Measurements from ENCODE around the gene KCNMA1. TPM values are rescaled to one million over a fixed set of nuclear protein-coding genes. Genes with fewer than 3 reads are reported as not detected.

The KCNMA1 gene
- total and polyA plus RNA-seq, 9 of the 15 experiments (the other 6 are each of a cell fraction or from before 2014, with no cell fraction given), result 0.01 to 0.95 (median 0.15) TPM; not detected in 4

GRCh38 chr10:77099136-77099535, 538.5 kb downstream of the KCNMA1 start:
- WGBS (ENCODE audit: insufficient coverage, low coverage, missing lambda C conversion rate), result 0% methylated on average over 5 of the region's 5 CpGs
- CTCF ChIA-PET (ENCODE audit: low intra/inter-chr PET ratio), result no interaction called here
- no peak for TF ChIP-seq ZNF316 (IDR thresholded peaks at IDR 0.05)
- TF ChIP-seq, protein P1, sequence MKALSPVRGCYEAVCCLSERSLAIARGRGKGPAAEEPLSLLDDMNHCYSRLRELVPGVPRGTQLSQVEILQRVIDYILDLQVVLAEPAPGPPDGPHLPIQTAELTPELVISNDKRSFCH (CRISPR knock-in tag; IDR thresholded peaks at IDR 0.05), result no peak
- TF ChIP-seq, protein P1 (tag; IDR thresholded peaks at IDR 0.05), result no peak
- TF ChIP-seq HDAC1 (IDR thresholded peaks at IDR 0.05), result no peak
- TF ChIP-seq, protein P2, sequence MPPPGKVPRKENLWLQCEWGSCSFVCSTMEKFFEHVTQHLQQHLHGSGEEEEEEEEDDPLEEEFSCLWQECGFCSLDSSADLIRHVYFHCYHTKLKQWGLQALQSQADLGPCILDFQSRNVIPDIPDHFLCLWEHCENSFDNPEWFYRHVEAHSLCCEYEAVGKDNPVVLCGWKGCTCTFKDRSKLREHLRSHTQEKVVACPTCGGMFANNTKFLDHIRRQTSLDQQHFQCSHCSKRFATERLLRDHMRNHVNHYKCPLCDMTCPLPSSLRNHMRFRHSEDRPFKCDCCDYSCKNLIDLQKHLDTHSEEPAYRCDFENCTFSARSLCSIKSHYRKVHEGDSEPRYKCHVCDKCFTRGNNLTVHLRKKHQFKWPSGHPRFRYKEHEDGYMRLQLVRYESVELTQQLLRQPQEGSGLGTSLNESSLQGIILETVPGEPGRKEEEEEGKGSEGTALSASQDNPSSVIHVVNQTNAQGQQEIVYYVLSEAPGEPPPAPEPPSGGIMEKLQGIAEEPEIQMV (tag; conservative IDR thresholded peaks at IDR 0.05; ENCODE audit: low read depth), result no peak
- TF ChIP-seq ZBTB40 (IDR thresholded peaks at IDR 0.05), result no peak
- no peak for TF ChIP-seq ZBTB40 (CRISPR knock-in tag; IDR thresholded peaks at IDR 0.05)
- no peak for TF ChIP-seq CEBPB (tag; IDR thresholded peaks at IDR 0.05)
- no peak for TF ChIP-seq PPARD (CRISPR knock-in tag; IDR thresholded peaks at IDR 0.05)
- no peak for TF ChIP-seq MLLT1 (IDR thresholded peaks at IDR 0.05)
- no peak for TF ChIP-seq ZNF41 (CRISPR knock-in tag; conservative IDR thresholded peaks at IDR 0.05)

More at GRCh38 chr10:77099136-77099535, 538.5 kb downstream of the KCNMA1 start:
- H3K9me3 ChIP-seq (replicated peaks; ENCODE audit: control insufficient read depth, insufficient read depth, low read depth, low read length), result no peaks in the 10 kb centered on the region
- POLR2A ChIA-PET, result no interaction called here
- no peak overlapping the region for H2AFZ ChIP-seq (ENCODE audit: low read depth, low read length)
- no peak overlapping the region for H3K4me2 ChIP-seq (ENCODE audit: insufficient read depth, low read length)
- H3K27me3 ChIP-seq (ENCODE audit: control insufficient read depth in 2 of 2, insufficient read depth in 2 of 2, low read length in 2 of 2), result no peaks in the 10 kb centered on the region
- H3K4me3 ChIP-seq, result no peak overlapping the region
- H3K27ac ChIP-seq (ENCODE audit: extremely low read depth, low read depth, low read length), result no peak overlapping the region
- ATAC-seq (no peak), DNase-seq (ENCODE audit: extremely low read depth in 1 of 4, low spot score in 3 of 4) (no peak), FAIRE-seq (no peak)
- H4K20me1 ChIP-seq (replicated peaks; ENCODE audit: control insufficient read depth, insufficient read depth, low read length), result no peaks in the 10 kb centered on the region
- no peaks in the 10 kb centered on the region for H3K4me1 ChIP-seq (replicated peaks in 1 of 2; ENCODE audit: control insufficient read depth in 2 of 2, insufficient read depth in 2 of 2, low read length in 2 of 2)
- no peaks in the 10 kb centered on the region for H3K9me1 ChIP-seq (ENCODE audit: control insufficient read depth, insufficient read depth, low read length)
- H3K36me3 ChIP-seq (ENCODE audit: control insufficient read depth, insufficient read depth, low read length), result no peaks in the 10 kb centered on the region
- H3K79me2 ChIP-seq (ENCODE audit: control insufficient read depth, insufficient read depth, low read length), result no peaks in the 10 kb centered on the region
- in situ Hi-C loops (cut with MboI), result no loop called here
- no TSS peak for BruUV-seq (replicated peaks)
- no peak overlapping the region for H3K9ac ChIP-seq (ENCODE audit: insufficient read depth in 1 of 2, low read depth in 2 of 2, low read length in 2 of 2)
- intact Hi-C loops (cut with micrococcal nuclease), result no loop called here
